ENCODE data around the gene VOPP1. TPM values are rescaled to one million over a fixed set of nuclear protein-coding genes. Genes with fewer than 3 reads are reported as not detected.

Gene VOPP1
- total RNA-seq, 2 experiments from 2014 or later: 49.6 to 53.1 TPM

GRCh38 chr7:55448526-55448925 is 123.8 kb downstream of the VOPP1 start:
- intact Hi-C loops (cut with DNase I, micrococcal nuclease): no loop called here
- peaks cover 11% of the 10 kb centered on the region for H3K4me1 ChIP-seq (ENCODE audit: insufficient read depth, low read length)
- no peaks in the 10 kb centered on the region for H3K27me3 ChIP-seq (ENCODE audit: control insufficient read depth in 1 of 2, insufficient read depth in 2 of 2, low read length in 2 of 2)
- peaks cover 0 to 18% of the 10 kb centered on the region in 2 experiments for H3K9me3 ChIP-seq (ENCODE audit: control insufficient read depth in 1 of 2, insufficient read depth in 1 of 2, low read length in 2 of 2)
- ATAC-seq (ENCODE audit: poor library complexity) (no peak), DNase-seq (no peak)
- peaks cover 15% of the 10 kb centered on the region for H3K36me3 Mint-ChIP-seq (ENCODE audit: low read depth)
- H3K27ac Mint-ChIP-seq: no peak overlapping the region
- no peak overlapping the region for H3K4me3 ChIP-seq (ENCODE audit: low read length)
- no peaks in the 10 kb centered on the region for H3K9me3 Mint-ChIP-seq
- no peak for TF ChIP-seq CTCF (IDR thresholded peaks at IDR 0.05)
- H3K4me1 Mint-ChIP-seq (ENCODE audit: low read depth): peaks cover 52% of the 10 kb centered on the region
- POLR2A ChIA-PET: no interaction called here
- CTCF ChIA-PET: no interaction called here
- H3K4me3 Mint-ChIP-seq: no peak overlapping the region
- H3K36me3 ChIP-seq (ENCODE audit: insufficient read depth, low read length): peaks cover 2% of the 10 kb centered on the region
- H3K27ac ChIP-seq (ENCODE audit: low read depth in 1 of 2, low read length in 2 of 2): no peak overlapping the region
- H3K27me3 Mint-ChIP-seq: no peaks in the 10 kb centered on the region

- H3K27me3 ChIP-seq (ENCODE audit: control insufficient read depth in 1 of 2, insufficient read depth in 2 of 2, low read length in 2 of 2): no peaks in the 10 kb centered on the region
- no peak for TF ChIP-seq CTCF (IDR thresholded peaks at IDR 0.05)
- H3K36me3 ChIP-seq (ENCODE audit: insufficient read depth, low read length): no peaks in the 10 kb centered on the region
- peaks cover 14% of the 10 kb centered on the region for H3K4me1 ChIP-seq (ENCODE audit: insufficient read depth, low read length)
- Mint-ChIP-seq H3K4me1 (ENCODE audit: low read depth) (peaks cover 34% of the 10 kb centered on the region), H3K36me3 (ENCODE audit: low read depth) (peaks cover 5% of the 10 kb centered on the region), H3K4me3 (no peak overlapping the region), H3K27ac (no peak overlapping the region), H3K9me3 (no peaks in the 10 kb centered on the region), H3K27me3 (no peaks in the 10 kb centered on the region)
- CTCF ChIA-PET: no interaction called here
- H3K27ac ChIP-seq (ENCODE audit: low read depth in 1 of 2, low read length in 2 of 2): no peak overlapping the region
- H3K9me3 ChIP-seq (ENCODE audit: control insufficient read depth in 1 of 2, insufficient read depth in 1 of 2, low read length in 2 of 2): peaks cover 0 to 18% of the 10 kb centered on the region in 2 experiments
- intact Hi-C loops (cut with DNase I, micrococcal nuclease): no loop called here
- no peak for ATAC-seq (ENCODE audit: poor library complexity)
- DNase-seq: no peak
- POLR2A ChIA-PET: interaction anchor here (0.6 to 2.9 kb wide), 2 partner anchors 25 to 129 kb away, joined by 3 to 17 read pairs; no protein-coding TSS in a partner anchor
- H3K4me3 ChIP-seq (ENCODE audit: low read length): no peak overlapping the region
Measured at GRCh38 chr7:55444786-55445185, 127.5 kb downstream of the VOPP1 start.

- Histone ChIP-seq H3K4me3 (ENCODE audit: low read length) (no peak overlapping the region), H3K4me1 (ENCODE audit: insufficient read depth, low read length) (peaks cover 31% of the 10 kb centered on the region), H3K9me3 (ENCODE audit: control insufficient read depth in 1 of 2, insufficient read depth in 1 of 2, low read length in 2 of 2) (peaks cover 0 to 6% of the 10 kb centered on the region in 2 experiments), H3K27ac (ENCODE audit: low read depth in 1 of 2, low read length in 2 of 2) (no peak overlapping the region), H3K36me3 (ENCODE audit: insufficient read depth, low read length) (no peaks in the 10 kb centered on the region), H3K27me3 (ENCODE audit: control insufficient read depth in 1 of 2, insufficient read depth in 2 of 2, low read length in 2 of 2) (no peaks in the 10 kb centered on the region)
- Mint-ChIP-seq H3K36me3 (ENCODE audit: low read depth) (peaks cover 5% of the 10 kb centered on the region), H3K4me3 (no peak overlapping the region), H3K9me3 (no peaks in the 10 kb centered on the region), H3K4me1 (ENCODE audit: low read depth) (peaks cover 55% of the 10 kb centered on the region), H3K27ac (no peak overlapping the region), H3K27me3 (no peaks in the 10 kb centered on the region)
- no peak for TF ChIP-seq CTCF (IDR thresholded peaks at IDR 0.05)
- ChIA-PET POLR2A (interaction anchor here (0.6 kb wide), 1 partner anchor 132 kb away, joined by 3 read pairs; no protein-coding TSS in a partner anchor), CTCF (no interaction called here)
- ATAC-seq (ENCODE audit: poor library complexity): no peak
- DNase-seq: no peak
- intact Hi-C loops (cut with DNase I, micrococcal nuclease): no loop called here
Measured at GRCh38 chr7:55441774-55442522, 130.4 kb downstream of the VOPP1 start.

Data from CD4-positive, alpha-beta T cell (primary cell).